Measurements from ENCODE around the gene GSTM2.
A peak's percentile ranks its signal among the peaks of the same experiment; 100 is the strongest.

GSTM2 gene

DNA sequence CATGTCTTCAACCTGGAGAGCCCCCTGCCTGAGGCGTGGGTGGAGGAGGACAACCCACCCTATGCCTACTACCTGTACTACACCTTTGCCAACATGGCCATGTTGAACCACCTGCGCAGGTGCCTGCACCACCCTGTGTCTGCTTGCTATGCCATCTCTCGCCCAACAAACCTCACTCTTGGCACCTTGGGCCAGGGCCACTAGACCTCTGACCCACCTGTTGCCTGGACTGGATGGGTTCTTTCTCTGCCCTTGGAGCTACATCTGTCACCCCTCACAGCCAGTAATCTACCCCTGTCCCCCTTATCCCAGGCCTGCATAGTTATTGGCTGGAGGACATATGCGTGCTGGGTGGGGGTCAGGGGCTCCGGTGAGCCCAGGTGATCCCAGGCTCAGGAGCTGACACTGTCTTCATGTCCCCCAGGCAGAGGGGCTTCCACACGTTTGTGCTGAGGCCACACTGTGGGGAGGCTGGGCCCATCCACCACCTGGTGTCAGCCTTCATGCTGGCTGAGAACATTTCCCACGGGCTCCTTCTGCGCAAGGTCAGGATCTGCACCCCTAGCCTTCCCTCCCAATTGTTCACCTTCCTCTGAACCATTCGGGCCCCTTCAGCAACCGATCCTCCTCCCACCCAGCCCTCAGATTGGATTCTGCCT lies 38.4 kb upstream of the GSTM2 start:
- DNase-seq (ENCODE audit: low read depth in 2 of 2) = no peak

DNA sequence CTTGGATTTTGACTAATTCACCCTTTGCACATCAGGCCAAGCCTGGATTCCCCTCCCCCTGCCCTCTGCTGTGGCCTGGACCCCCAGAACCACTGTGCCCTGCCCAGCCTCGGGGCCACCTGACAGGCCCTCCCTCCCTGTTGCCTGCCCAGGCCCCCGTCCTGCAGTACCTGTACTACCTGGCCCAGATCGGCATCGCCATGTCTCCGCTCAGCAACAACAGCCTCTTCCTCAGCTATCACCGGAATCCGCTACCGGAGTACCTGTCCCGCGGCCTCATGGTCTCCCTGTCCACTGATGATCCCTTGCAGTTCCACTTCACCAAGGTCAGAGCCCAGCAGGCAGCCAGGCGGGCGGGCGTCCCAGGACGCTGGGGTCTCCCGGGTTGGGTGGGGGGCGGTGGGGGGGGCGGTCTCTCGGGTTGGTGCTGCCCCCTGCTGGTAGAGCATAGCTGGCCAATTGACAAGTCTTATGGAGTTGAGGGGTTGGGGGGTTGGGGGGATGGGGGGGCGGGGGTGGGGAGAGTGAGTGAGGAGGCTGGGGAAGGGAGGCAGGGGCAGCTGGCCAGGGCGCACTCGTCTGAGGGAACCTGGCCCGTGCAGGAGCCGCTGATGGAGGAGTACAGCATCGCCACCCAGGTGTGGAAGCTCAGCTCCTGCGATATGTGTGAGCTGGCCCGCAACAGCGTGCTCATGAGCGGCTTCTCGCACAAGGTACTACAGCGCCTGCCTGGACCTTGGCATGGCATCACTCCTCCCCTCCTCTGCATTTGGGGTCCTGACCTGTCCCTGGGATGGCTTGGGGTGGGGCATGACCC lies 37.6 kb upstream of the GSTM2 start:
- no peak for DNase-seq (ENCODE audit: low read depth in 2 of 2)

DNA sequence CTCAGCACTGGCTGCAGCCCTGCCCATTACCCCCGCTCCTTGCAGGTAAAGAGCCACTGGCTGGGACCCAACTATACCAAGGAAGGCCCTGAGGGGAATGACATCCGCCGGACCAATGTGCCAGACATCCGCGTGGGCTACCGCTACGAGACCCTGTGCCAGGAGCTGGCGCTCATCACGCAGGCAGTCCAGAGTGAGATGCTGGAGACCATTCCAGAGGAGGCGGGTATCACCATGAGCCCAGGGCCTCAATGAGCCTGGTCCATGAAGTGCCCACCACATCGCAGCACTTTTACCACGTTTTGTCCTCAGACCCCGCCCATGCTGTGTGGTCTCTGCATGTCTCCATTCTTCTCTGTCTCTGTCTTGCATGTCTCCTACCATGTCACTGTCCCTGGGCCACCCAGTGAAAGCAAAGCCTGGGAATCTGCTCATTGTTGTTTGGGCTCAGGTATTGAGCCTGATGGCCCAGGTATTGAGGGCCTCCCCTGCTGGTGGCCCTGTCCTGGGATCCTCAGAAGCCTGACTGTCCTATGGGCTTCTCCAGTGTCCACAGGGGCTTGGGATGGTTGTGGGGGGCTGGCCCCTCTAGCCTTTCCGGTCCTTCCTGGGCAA lies 36.9 kb upstream of the GSTM2 start:
- DNase-seq (ENCODE audit: low read depth in 2 of 2) = no peak

DNA sequence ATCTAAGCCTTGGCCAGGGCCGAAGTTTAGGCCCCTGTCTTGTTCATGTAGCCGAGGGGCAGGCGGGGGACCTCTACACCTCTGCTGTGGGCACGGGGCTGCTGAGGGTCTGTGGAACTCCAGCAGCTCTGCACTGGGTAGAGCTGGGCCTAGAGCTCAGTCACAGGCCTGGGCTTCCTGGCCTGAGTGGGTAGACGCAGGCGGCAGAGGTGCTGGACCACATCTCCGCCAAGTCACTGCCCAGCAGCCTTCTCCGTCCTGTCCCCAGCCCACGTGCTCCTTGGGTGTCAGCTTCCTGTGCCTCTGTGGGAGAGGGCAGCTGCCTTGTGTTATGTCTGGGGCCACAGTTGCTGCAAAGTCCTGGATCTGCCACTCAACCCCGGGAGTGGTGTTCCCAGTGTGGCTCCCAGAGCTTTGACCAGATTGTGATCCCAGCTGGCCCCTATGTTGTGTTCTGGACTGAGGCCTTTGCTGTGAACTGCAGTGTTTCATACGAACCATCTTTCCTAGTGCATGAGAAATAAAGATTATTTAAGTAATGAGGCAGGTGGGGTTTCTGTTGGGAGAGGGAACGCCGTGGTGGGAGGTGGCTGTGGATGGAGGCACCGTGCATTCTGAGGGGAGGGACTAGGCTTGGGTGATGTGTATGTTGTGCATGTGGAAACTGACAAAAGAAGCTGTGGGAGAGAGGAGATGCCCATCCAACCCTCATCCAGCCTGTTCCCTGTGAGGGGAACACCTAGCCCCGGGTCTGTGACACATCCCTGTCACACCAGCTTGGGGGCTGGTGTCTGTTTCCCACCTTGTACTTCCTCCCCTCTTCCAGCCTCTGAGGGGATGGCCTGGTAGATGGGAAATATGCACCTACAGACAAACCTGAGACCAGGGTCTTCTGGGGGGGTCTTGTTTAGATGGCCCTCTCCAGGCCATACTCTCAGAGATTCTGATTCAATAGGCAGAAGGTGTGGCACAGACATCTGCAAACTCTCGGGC lies 36.0 kb upstream of the GSTM2 start:
- DNase-seq (ENCODE audit: low read depth in 2 of 2) = no peak

DNA sequence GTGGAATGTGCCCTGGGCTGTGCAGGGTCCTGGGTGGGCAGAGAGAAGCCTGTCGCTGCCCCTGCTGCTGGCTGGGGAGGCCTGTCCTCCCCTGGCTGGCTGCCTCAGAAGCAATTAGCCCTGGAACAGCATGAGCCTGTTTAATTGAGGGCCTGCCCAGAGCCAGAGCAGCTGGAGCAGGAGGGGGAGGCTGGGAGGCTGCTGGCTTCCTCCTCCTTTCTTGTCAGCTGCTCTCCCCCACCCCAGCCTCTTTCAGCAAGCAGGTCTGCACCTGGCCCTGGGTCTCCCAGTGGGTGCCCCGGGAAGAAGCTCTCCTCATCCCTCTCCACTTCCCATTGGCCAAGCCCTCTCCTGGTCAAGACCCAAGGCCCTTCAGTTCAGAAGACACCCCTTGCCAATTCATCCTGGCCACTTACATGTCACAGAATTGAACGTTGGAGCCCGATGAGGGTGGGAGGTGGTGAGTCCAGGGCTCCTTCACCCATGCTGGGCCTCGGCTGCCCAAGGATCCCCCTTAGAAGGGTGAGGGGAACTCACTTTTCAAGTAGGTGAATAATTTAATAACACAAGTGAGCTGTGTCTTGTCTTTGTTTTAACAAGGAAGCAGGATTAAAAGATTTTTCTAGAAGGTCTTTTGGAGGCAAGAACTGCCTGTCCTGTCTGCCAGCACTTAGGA lies 35.0 kb upstream of the GSTM2 start:
- DNase-seq (ENCODE audit: low read depth in 2 of 2) = no peak

DNA sequence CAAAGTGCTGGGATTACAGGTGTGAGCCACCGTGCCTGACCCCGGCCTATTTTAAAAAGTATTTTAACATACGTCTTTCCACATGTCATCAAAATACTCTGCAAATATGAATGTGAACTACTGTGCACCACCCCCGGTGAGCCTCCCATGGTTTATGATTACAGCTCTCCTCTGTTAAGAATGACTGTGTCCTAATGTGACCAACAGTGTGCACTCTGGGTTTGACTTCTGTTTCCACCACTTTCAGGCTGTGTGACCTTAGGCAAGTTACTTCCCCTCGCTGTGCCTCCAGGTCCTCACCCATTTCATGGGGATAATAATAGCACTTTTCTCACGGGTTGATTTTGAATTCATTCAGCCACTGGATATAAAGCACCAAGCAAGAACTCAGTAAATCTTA lies 33.6 kb upstream of the GSTM2 start:
- no peak for DNase-seq (ENCODE audit: low read depth in 2 of 2)

DNA sequence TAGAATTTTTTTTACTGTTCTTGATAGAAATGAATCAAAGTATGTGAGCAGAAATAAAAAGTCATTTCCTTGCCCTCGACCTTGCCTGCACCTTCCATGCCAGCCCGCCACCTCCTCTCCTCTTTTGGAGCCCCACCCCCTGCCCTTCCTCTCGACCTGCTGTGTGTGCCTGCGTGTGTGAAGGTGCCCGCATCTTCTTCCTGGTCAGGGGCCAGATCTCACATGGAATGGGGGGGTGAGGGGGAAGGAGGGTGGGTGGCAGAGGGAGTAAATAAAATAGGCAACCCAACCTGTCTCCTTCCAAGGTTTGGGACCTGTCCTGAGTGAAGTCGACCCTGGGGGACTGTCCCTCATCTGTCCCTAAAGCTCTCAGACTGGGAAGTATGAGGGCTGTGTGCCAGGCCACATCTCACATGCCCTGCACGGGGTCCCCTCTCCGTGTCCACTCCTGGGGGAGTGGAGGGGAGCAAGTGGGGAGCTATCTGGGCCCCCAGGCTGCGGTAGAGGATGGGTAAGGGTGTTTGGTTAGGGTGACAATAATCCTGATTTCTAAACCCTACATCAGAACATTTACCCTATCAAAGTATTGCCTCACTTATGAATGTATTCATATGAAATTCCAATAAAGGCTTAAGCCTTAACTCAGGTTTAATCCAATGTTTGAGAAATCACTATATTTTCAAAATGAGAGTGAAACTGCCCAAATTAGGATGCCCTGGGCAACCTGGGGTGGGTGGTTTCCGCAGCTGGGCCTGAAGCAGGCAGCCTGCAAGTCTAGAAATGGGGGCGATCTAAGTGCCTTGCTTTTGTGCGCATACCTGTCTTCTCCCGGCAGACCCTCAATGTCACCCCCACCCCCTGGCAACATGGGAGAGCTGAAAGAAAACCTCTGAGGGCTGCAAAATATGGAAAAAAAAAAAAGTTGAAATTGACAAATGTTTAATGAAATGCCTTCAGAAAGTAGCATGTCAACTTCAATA lies 32.8 kb upstream of the GSTM2 start:
- DNase-seq (ENCODE audit: low read depth in 2 of 2) = no peak

DNA sequence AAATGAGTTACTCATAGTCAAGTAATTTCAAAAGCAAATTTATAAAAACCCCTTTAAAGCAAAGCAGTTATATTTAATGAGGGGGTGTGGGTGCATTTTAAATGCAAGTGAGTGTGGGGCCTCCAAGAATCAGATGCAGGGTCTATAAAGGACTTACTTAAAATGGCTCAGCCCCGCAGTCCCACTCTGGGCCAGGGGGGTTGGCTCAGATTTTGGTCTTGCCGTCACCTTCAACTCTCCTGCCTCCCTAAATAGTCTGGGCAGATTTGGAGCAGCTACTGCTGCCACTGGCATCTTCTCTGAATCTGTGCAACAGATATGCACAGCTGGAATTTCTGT lies 32.0 kb upstream of the GSTM2 start:
- DNase-seq (ENCODE audit: low read depth in 2 of 2) = no peak

DNA sequence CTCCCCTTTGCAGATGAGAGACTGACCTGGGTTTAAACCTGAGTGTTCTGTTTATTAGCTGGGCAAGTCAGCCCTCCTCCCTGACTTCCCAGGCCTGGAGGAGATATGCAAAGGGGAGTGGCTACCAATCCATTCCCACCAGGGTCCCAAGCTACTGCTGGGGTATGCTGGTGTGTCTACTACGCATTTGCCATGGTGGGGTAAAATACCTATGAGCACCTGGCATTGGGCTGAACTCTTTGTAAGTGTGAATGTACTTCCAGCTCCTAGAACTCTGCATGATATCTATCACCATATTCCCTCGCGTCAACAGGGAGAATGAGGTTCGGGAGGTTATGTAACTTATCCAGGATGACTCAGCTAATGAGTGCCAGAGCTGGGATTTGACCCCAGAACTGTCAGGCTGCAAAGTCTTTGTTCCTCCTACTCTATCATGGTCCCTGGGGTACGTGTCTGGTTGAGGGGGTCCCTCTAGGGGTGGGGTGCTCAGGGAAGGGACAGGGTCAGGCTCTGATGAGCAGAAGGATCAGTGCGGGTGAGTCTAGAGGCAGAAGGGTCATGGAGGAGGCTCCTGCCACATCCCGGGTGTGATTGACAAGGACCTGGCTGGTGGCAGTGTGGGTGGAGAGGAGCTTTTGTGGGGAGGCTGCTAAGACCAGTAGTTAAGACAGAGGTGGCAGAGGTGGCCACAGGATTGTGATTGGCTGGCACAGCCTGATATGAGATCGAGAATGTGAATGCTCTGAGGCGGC lies 31.5 kb upstream of the GSTM2 start:
- DNase-seq (ENCODE audit: low read depth in 2 of 2) = no peak

DNA sequence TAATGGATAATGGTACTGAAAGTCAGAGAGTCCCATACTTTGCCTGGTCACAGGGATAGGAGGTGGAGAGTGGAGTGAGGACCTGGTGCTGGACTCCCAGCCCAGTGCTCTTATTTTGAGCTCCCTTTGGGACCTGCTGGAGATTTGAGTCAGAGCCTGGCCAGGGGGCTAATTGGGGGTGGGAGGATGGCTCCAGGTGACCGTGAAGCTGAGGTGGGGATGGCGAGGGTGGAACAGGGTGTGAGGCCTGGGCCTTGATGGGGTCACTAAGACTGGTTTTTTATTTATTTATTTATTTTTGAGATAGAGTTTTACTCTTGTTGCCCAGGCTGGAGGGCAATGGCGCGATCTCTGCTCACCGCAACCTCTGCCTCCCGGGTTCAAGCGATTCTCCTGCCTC lies 30.4 kb upstream of the GSTM2 start:
- no peak for DNase-seq (ENCODE audit: low read depth in 2 of 2)

DNA sequence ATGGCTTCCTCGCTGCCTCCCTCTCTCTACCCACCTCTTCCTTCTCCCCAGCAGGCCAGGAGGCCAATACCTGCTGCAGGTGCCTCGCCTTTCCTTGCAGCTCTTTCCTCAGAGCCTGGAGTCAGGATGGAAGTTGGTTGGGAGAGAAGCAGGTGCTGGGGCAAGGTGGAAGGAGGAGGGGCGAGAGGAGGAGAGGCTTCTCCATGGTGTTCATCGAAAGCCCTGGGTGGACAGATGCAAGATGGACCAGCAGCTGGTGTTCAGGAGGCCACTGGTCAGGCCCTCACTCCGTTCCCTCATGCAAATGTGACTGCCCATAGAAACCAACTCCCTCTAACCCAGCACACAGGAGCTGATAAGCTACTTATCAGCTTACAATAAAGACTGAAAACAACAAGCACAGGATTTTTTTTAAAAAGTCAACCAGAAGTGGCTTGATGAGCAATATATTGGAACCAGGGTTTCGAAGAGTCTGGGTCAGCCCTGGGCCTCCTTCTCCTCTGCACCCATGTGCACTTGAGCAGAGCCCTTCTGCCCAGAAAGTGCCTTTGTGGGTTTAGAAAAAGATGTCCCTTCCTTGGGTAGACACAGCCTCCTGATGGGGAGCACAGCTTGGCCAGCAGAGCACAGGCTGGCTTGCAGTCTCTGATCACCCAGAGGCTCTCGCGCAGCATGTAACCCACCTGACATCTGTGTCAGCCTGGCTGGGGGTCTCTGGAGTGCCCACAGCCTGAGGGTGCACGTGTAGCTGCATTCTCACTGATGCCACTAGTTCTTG lies 28.6 kb upstream of the GSTM2 start:
- no peak for DNase-seq (ENCODE audit: low read depth in 2 of 2)

DNA sequence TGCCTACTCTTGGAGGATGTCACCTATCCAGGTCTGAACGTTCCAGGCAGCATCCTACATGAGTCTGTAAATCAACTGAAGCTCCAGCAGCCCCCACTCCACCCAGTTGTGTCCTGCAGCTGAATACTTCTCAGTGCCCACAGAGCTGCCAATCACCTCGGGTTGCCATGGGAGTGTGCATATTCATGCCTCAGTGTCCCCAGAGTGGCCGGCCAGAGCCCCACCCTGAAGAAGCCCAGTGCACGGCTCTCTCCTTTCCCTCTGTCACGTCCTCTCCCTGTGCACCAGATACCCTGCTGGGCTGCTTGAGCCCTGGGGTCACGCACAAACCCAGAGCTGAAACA lies 28.0 kb upstream of the GSTM2 start:
- no peak for DNase-seq (ENCODE audit: low read depth in 2 of 2)

DNA sequence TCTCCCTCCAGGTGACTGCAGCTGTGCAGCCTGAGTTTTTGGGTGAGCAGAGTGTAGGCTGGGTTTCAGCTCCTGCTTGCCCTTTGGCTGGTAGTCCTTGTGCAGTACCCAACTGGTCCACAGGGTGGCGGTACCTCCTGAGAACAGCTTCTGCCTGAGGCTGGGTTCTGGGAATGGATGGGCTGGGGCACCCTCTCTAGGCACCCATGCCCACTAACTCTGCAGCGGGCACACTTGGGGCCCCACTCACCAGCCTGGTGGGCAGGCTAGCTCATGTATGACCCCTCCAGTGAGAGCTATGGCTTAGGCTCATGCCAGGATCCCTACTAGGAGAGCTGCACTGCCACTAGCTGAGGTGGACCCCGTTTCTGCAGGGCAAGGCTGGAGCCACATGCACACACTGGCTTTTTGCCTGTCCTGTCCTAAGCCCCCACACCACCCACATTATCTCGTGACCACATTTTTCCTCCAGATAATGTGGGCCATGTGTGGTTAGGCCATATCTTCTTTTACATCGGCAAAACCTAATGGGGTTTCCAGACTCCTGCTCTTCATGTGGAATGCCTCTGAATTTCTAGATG lies 27.5 kb upstream of the GSTM2 start:
- no peak for DNase-seq (ENCODE audit: low read depth in 2 of 2)

DNA sequence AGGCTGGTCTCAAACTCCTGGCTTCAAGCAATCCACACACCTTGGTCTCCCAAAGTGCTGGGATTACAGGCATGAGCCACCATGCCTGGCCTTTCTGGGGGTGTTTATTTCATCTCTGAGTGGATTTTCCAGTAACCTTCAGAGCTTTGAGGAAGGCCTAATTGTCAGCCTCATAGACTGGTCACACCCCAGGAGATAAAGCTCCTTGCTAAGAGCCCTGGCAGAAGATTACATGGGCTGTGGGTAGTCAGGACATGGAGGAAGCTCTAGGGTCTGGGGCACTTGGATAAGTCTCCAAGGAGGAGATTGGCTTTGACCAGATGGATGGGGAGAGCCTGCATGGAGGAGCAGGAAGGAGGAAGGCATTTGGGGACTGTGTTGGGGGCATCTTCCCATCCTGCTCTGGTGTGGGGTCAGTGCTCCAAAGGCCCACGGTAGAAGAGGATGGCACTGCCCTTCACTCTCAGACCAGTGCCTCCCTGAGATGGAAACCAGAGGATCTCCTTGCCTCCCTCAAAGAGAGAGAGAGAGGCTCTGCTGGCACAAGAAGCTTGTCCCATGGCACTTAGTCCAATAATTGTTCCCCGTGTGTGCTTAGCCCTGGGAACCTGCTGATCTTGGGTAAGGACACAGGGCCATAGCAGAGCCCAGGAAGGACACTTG lies 26.6 kb upstream of the GSTM2 start:
- DNase-seq (ENCODE audit: low read depth in 2 of 2) = no peak

DNA sequence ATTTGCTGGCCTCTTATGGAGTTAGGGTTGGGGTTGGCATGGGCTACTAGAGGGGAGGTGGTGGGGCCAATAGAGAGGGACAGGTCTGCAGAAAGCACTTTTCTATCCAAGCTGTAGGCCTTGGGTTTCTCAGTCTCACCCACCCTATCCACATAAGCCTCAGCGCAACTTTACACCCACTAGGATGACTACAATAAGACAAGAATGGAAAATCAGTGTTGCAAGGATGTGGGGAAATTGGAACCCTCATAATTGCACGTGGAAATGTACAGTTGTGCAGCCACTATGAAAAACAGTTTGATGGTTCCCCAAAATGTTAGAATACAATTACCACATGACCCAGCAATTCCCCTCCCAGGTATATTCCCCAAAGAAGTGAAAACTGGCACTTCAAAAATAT lies 26.0 kb upstream of the GSTM2 start:
- no peak for DNase-seq (ENCODE audit: low read depth in 2 of 2)

DNA sequence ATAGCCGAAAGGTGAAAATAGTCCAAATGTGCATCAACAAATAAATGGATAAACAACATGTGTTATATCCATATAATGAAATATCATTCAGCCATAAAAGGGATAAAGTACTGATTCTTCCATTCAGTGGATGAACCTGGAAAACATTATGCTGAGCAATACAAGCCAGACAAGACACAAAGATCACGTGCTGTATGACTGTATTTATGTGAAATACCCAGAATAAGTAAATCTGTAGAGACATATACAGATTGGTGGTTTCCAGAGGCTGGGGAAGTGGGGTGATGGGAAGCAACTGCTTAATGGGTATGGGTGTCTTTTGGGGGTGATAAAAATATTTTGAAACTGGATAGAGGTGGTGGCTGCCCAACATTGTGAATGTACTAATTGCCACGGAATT lies 25.2 kb upstream of the GSTM2 start:
- no peak for DNase-seq (ENCODE audit: low read depth in 2 of 2)

DNA sequence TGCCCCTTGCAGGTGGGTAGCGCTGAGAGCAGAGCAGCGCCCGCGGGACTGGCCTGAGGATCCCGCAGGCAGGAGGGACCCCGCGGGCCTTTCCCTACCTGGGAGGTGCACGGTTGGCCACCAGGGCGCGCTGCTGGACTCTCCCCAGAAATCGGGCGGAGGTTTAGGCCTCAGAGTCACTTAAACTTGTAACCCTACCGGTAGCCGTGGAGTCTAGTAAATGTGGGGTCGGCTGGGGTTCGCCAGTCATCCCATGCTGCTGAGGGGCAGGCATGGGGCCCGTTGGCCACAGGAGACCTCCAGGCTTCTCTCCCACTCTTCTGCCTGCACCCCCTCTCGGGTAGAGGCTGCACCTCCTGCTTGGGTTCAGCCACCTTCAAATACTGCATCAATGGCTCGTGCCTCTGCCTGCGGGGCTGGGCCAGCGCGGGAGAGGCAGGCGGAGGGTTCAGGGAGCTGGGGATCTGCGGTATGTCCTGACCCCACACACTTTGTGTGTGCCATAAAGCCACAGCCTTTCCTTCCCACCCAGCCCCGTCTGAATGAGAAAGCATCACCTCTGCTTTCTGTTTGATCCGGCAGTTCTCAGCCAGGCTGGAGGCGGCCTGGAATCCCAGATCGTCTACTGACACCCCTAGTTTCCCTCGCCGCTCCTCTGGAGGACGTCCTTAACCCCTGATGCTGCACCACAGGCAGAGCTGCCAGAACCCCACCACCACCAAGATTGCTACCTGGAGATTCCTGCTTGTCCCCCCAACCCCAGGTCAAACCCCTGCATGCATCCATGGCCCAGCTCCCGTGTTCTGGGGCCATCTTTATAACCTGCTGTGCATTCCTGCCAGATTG lies 24.2 kb upstream of the GSTM2 start:
- peak in 1 of 2 experiments; percentile 40 for DNase-seq (ENCODE audit: low read depth in 2 of 2)

Data from fibroblast of skin of left quadriceps (primary cell).